HepG2 (cell line): ENCODE data around the gene FAM222B. TPM values are rescaled to one million over a fixed set of nuclear protein-coding genes. Genes with fewer than 3 reads are reported as not detected.

Source experiments
- EP300 ChIP-seq, 3 experiments: sonication (generic) in 1 of 3; formaldehyde crosslinking in 1 of 3; IDR thresholded peaks; 2 replicates each; pipeline versions ENCODE4 v1.5.1 to v1.6.1; 2011 to 2020; ENCODE audit warnings: low read depth in 2 of 3, low read length in 2 of 3, borderline replicate concordance in 1 of 3, improper control_type of control experiment in 1 of 3, mild to moderate bottlenecking in 1 of 3, missing genetic modification reagents in 1 of 3, moderate library complexity in 1 of 3
- GZF1 ChIP-seq: sonication (generic); formaldehyde crosslinking; IDR thresholded peaks from 2 replicates; pipeline ENCODE4 v1.5.1; 2020; ENCODE audit warnings: mild to moderate bottlenecking, missing genetic modification reagents
- KLF9 ChIP-seq: IDR thresholded peaks from 2 replicates; pipeline ENCODE4 v1.6.1; 2016; ENCODE audit warnings: low read depth
- MEIS1 ChIP-seq: sonication (generic); formaldehyde crosslinking; IDR thresholded peaks from 2 replicates; pipeline ENCODE4 v1.9.0; 2021; ENCODE audit warnings: mild to moderate bottlenecking, missing genetic modification reagents, moderate library complexity, borderline replicate concordance
- TFDP2 ChIP-seq: sonication (generic); formaldehyde crosslinking; IDR thresholded peaks from 2 replicates; pipeline ENCODE4 v1.4.0; 2020; ENCODE audit warnings: missing genetic modification reagents
- ZNF225 ChIP-seq: sonication (generic); formaldehyde crosslinking; IDR thresholded peaks from 2 replicates; pipeline ENCODE4 v1.4.0; 2020; ENCODE audit warnings: mild to moderate bottlenecking, missing genetic modification reagents
- ZNF496 ChIP-seq: sonication (generic); formaldehyde crosslinking; IDR thresholded peaks from 2 replicates; pipeline ENCODE4 v1.8.1; 2023; ENCODE audit warnings: mild to moderate bottlenecking, moderate library complexity, missing genetic modification reagents; ENCODE audit not compliant: insufficient replicate concordance
- ZNF660 ChIP-seq: sonication (generic); formaldehyde crosslinking; IDR thresholded peaks from 2 replicates; pipeline ENCODE4 v1.5.1; 2020; ENCODE audit warnings: mild to moderate bottlenecking, low read depth, missing genetic modification reagents, borderline replicate concordance
- ZNF747 ChIP-seq: sonication (generic); formaldehyde crosslinking; IDR thresholded peaks from 2 replicates; pipeline ENCODE4 v1.8.1; 2023; ENCODE audit warnings: missing genetic modification reagents, mild to moderate bottlenecking, borderline replicate concordance
- polyA plus RNA-seq, 8 experiments: library from polyadenylated mRNA; depleted of rRNA in 3 of 8; stranded (reverse) in 7 of 8; unstranded in 1 of 8; fragments of >200 nt; fragmentation: Illumina TruSeq in 4 of 8; extraction: Trizol in 4 of 8; gene quantifications; 2 replicates each; pipeline versions ENCODE4 v1.2.1 to v1.2.3, GENCODE V29; 2011 to 2016; ENCODE audit warnings: low read depth in 4 of 8, missing spikeins in 1 of 8, mixed read lengths in 1 of 8; ENCODE audit not compliant: insufficient read depth in 1 of 8
- total RNA-seq, 5 experiments: library from RNA; depleted of rRNA; stranded (reverse); fragments of >200 nt; fragmentation: Illumina TruSeq; extraction: Trizol; gene quantifications; 2 replicates each; pipeline ENCODE4 v1.2.3, GENCODE V29; 2016; ENCODE audit warnings: low read depth in 1 of 5
- TF ChIP-seq, protein P1 (sequence below): sonication (generic); formaldehyde crosslinking; IDR thresholded peaks from 2 replicates; pipeline ENCODE4 v1.9.0; 2022; ENCODE audit warnings: missing genetic modification reagents, mild to moderate bottlenecking, borderline replicate concordance
- TF ChIP-seq, protein P2 (sequence below): sonication (generic); formaldehyde crosslinking; IDR thresholded peaks from 2 replicates; pipeline ENCODE4 v1.4.0; 2020; ENCODE audit warnings: mild to moderate bottlenecking, missing genetic modification reagents, borderline replicate concordance

Gene FAM222B
- total and polyA plus RNA-seq, 2 of the 13 experiments (the other 11 are each of a cell fraction or from before 2014, with no cell fraction given) = 3.5 to 7.3 TPM

GRCh38 chr17:28875848-28876550 is 33.4 kb upstream of the FAM222B start (continued):
- TF ChIP-seq, protein P1, sequence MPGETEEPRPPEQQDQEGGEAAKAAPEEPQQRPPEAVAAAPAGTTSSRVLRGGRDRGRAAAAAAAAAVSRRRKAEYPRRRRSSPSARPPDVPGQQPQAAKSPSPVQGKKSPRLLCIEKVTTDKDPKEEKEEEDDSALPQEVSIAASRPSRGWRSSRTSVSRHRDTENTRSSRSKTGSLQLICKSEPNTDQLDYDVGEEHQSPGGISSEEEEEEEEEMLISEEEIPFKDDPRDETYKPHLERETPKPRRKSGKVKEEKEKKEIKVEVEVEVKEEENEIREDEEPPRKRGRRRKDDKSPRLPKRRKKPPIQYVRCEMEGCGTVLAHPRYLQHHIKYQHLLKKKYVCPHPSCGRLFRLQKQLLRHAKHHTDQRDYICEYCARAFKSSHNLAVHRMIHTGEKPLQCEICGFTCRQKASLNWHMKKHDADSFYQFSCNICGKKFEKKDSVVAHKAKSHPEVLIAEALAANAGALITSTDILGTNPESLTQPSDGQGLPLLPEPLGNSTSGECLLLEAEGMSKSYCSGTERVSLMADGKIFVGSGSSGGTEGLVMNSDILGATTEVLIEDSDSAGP (CRISPR knock-in tag) = no peak
- no peak for TF ChIP-seq ZNF225 (CRISPR knock-in tag)
- TF ChIP-seq MEIS1 (CRISPR knock-in tag) = no peak
- TF ChIP-seq TFDP2 (CRISPR knock-in tag) = no peak
- TF ChIP-seq EP300 (IDR thresholded peaks at IDR 0.05; ENCODE audit: low read depth in 2 of 2, low read length in 2 of 2) = no peak
- no peak for TF ChIP-seq EP300 (CRISPR knock-in tag; IDR thresholded peaks at IDR 0.05; ENCODE audit: borderline replicate concordance)
- TF ChIP-seq ZNF496 (CRISPR knock-in tag) = no peak
- TF ChIP-seq ZNF747 (CRISPR knock-in tag) = no peak
- TF ChIP-seq, protein P2, sequence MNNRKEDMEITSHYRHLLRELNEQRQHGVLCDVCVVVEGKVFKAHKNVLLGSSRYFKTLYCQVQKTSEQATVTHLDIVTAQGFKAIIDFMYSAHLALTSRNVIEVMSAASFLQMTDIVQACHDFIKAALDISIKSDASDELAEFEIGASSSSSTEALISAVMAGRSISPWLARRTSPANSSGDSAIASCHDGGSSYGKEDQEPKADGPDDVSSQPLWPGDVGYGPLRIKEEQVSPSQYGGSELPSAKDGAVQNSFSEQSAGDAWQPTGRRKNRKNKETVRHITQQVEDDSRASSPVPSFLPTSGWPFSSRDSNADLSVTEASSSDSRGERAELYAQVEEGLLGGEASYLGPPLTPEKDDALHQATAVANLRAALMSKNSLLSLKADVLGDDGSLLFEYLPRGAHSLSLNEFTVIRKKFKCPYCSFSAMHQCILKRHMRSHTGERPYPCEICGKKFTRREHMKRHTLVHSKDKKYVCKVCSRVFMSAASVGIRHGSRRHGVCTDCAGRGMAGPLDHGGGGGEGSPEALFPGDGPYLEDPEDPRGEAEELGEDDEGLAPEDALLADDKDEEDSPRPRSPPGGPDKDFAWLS (CRISPR knock-in tag) = no peak
- TF ChIP-seq ZNF660 (CRISPR knock-in tag) = no peak
- no peak for TF ChIP-seq KLF9 (CRISPR knock-in tag)
- TF ChIP-seq GZF1 (CRISPR knock-in tag) = no peak
